Superior temporal gyrus (tissue), 1 donor: ENCODE data around the gene DOK1.

Experiments used
- DNase-seq: peaks from one replicate; pipeline ENCODE4 v3.0.0-alpha.2; 2016; ENCODE audit errors: extremely low spot score

The DOK1 gene

GRCh38 chr2:74567881-74568280, 13.4 kb downstream of the DOK1 start:
- DNase-seq: no peak

GRCh38 chr2:74569686-74570085, 15.2 kb downstream of the DOK1 start:
- DNase-seq: no peak

- DNase-seq: no peak
Observed at GRCh38 chr2:74571058-74571457, 16.5 kb downstream of the DOK1 start.

DNA sequence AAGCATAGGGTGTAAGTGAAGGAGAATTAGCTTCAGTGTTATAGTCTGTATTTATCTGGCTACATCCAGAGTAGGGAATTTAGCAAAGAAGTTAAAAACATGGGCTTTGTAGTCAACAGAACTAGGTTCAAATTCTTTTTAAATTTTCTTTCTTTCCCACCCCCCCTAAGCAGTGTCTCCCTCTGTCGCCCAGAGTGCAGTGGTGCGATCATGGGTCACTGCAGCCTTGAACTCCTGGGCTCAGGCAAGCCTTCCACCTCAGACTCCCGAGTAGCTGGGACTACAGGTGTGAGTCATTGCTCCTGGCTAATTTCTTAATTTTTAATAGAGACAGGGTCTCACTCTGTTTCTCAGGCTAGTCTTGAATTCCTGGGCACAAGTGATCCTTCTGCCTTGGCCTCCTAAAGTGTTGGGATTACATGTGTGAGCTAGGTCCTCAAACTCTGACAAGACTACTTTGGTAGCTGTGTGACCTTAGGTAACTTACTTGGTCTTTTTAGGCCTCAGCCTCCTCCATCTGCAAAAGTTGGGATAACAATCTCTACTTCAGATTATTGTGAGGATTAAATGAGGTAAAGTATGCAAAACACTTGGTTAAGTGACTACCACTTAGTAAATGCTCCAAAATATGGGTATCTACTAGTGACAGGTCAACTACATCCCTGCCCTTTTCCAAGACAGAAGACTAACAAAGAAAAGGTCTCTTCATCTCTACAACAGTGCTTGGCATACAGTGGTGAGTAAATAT, 17.8 kb downstream of the DOK1 start:
- no peak for DNase-seq

GRCh38 chr2:74573747-74574562, 19.4 kb downstream of the DOK1 start:
- DNase-seq: no peak

- no peak for DNase-seq
Observed at GRCh38 chr2:74575320-74575719, 20.8 kb downstream of the DOK1 start.

DNA sequence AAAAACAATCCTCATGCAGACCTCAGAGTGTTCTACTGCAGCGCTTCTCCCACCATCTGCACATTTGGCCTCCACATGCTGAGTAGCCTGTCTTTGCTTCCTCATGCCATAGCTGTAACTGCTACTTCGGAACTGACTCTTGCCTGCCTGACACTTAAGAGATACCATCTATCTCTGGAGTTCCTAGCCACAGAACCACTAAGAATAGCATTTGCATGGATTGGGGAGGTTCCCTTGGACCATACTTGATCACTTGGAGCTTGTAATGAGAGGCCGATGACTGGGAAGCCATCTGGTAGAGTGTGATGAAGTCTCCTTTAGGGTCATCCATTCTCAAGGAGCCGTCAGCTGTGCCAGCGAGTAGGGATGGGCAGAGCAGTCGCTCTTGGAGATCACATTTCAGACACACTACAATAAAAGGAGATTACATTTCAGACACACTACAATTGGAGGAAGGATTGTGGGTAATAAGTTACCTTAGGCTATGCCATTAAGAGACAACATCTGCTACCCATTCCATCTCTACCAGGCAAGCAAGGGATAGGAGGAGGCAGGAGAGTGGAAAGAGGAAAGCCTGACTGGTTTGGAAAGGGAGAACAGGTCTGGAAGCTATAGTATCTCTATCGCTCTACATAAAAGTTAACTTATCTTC, 21.8 kb downstream of the DOK1 start:
- DNase-seq: no peak

GRCh38 chr2:74576863-74577229, 22.3 kb downstream of the DOK1 start:
- peak; percentile 40 for DNase-seq

GRCh38 chr2:74577448-74577847, 22.9 kb downstream of the DOK1 start:
- no peak for DNase-seq

GRCh38 chr2:74578408-74578807, 23.9 kb downstream of the DOK1 start:
- DNase-seq: no peak

- DNase-seq: no peak
Observed at GRCh38 chr2:74581463-74581862, 26.9 kb downstream of the DOK1 start.

- no peak for DNase-seq
Observed at GRCh38 chr2:74582184-74582583, 27.7 kb downstream of the DOK1 start.

- no peak for DNase-seq
Observed at GRCh38 chr2:74583504-74583903, 29.0 kb downstream of the DOK1 start.

GRCh38 chr2:74584088-74584645, 29.6 kb downstream of the DOK1 start:
- DNase-seq: no peak

DNA sequence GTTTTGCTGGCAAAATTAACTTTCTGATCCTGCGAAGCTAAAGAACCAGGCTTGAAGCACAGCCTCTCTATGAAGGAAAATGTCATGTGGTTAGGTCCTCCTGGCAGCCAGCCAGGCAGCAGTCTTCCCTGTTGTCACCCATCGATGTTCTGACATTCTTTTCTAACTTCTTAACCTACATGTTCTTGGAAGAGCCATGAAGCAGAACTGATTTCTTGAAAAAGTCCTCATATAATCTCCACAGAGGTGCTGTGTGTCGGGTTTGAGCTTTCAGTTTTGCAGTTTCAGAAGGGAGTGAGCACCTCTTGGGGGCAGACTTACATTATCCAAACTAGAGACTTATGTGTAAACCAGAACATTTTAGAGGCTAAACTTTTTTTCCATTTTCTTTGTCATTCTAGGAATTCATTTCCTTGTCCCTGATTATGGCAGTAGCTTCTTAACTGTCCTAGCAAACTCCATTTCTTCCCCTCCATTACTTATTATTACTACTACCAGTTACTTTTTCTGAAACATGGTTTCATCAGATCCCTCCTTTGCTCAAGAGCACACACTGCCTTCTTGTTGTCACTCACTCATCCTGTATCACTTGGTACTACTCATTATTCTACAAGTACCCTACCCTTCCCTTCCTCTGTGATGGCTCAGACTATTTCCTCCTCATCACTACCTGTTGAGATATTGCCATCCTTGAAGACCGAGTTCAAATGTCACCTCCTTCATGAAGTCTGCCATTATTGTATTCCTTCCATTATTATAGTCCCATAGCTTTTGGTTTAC, 31.1 kb downstream of the DOK1 start:
- DNase-seq: no peak

GRCh38 chr2:74587664-74588277, 33.3 kb downstream of the DOK1 start:
- DNase-seq: peak; percentile 75

GRCh38 chr2:74588664-74589063, 34.1 kb downstream of the DOK1 start:
- no peak for DNase-seq

DNA sequence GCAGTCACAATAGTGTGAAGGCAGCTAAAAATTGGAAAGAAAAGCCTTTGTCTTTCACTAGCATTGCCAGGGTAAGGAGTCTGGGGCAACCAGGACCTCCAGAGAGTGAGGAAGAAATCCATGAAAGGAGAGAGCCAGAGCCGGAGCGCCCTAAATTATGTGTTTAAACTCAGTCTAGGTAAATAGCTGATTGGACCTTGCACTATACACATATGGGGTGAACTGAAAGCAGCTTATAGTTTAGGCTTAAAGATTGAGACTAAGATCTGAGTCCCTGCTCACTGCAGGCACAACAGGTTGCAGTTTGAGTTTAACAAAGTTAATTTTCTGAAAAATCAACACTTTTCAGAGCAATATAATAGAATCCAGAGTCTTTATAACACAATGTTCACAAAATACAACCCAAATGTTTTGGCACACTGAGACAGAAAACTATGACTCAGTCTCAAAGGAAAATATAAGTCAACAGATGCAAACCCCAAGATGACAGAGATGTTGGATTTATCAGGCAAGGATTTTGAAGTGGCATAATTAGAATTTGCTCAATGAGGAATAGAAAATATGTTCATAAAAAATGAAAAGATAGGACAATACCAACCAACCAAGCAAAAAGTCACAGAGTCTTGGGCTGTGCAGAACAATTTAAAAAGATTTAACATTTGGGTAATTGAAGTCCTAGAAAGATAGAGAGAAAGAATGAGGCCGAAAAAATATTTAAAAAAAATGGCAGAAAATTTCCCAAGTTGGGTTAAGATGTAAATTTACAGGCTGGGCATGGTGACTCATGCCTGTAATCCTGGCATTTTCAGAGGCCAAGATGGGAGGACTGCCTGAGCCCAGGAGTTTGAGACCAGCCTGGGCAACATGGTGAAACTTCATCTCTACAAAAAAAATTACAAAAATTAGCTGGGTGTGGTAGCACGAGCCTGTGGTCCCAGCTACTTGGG, 39.6 kb downstream of the DOK1 start:
- DNase-seq: no peak

DNA sequence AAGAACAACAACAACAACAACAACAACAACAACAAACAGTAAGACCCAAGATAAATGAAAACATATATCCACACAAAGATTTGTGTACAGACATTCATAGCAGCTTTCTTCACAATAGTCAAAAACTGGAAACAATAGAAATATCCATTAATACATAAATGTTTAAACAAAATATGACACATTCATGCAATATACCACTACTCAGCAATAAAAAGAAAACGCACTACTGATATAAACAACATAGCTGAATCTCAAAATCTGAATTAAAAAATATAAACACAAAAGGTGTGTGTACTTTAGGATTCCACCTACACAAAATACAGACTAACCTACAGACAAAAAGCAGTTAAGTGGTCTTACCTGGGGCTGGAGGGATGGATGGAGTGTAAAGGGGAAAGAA, 42.1 kb downstream of the DOK1 start:
- DNase-seq: no peak

GRCh38 chr2:74597410-74597809, 42.9 kb downstream of the DOK1 start:
- DNase-seq: no peak
